Ovary (tissue), 3 donors: Measurements from ENCODE around the gene BEAN1.

ENCODE experiments used
- EP300 ChIP-seq: sonication (generic); formaldehyde crosslinking; IDR thresholded peaks from one replicate; pipeline ENCODE4 v1.6.1; 2017; ENCODE audit warnings: antibody characterized with exemption
- POLR2A ChIP-seq: fragments of 450-650 bp; IDR thresholded peaks from one replicate; pipeline ENCODE4 v1.6.1; 2017; ENCODE audit warnings: antibody characterized with exemption, mild to moderate bottlenecking, moderate library complexity
- TF ChIP-seq, protein P1 (sequence below), 3 donors: fragments of 450-650 bp in 2 of 3; fragments of 200-600 bp in 1 of 3; IDR thresholded peaks; one replicate each; pipeline versions ENCODE4 v1.5.1 to v1.8.0; 2016 to 2022; ENCODE audit warnings: antibody characterized with exemption in 3 of 3, mild to moderate bottlenecking in 1 of 3
- donor health status: DM: no; HTN: no; CAD: no.

DNA sequence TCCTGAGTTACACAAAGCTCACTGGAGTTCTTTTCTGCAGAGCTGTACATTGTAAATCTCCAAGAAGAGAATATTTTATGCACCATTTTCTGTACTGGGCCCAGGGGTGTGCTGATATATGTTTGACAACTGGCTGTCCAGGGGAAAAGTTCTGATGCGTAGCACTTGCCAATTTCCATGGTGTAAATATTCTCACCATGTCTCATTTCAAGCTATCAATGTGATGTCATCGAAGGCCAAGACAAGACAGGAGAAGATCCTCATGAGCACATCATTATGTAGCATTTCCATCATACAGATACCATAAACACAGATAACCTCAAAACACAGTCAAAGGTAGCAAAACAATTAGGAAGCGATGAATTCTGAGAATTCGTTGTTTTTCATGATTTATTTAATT is 41.7 kb upstream of the BEAN1 start:
- TF ChIP-seq, protein P1, sequence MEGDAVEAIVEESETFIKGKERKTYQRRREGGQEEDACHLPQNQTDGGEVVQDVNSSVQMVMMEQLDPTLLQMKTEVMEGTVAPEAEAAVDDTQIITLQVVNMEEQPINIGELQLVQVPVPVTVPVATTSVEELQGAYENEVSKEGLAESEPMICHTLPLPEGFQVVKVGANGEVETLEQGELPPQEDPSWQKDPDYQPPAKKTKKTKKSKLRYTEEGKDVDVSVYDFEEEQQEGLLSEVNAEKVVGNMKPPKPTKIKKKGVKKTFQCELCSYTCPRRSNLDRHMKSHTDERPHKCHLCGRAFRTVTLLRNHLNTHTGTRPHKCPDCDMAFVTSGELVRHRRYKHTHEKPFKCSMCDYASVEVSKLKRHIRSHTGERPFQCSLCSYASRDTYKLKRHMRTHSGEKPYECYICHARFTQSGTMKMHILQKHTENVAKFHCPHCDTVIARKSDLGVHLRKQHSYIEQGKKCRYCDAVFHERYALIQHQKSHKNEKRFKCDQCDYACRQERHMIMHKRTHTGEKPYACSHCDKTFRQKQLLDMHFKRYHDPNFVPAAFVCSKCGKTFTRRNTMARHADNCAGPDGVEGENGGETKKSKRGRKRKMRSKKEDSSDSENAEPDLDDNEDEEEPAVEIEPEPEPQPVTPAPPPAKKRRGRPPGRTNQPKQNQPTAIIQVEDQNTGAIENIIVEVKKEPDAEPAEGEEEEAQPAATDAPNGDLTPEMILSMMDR (IDR thresholded peaks at IDR 0.05), result no peak
- TF ChIP-seq POLR2A (no peak), EP300 (no peak)
